ENCODE measurements around the gene FBXL4.

Gene FBXL4

GRCh38 chr6:98824162-98824901 lies 123.4 kb downstream of the FBXL4 start:
- no peak for DNase-seq

- no peak for DNase-seq
Observed at GRCh38 chr6:98823428-98824161, 124.2 kb downstream of the FBXL4 start.

GRCh38 chr6:98821756-98822405 lies 125.9 kb downstream of the FBXL4 start:
- peak; percentile 13 for DNase-seq

All from fibroblast of skin of right quadriceps (primary cell).